Adipocyte (in vitro differentiated cells): ENCODE measurements around the gene HS3ST3B1.

Experiments
- DNase-seq: peaks from one replicate; pipeline ENCODE4 v3.0.0-alpha.2; 2015; ENCODE audit warnings: low read depth
- H3K27me3 ChIP-seq: replicated peaks from 2 replicates; pipeline ENCODE4 v1.7.0; 2013; ENCODE audit warnings: mild to moderate bottlenecking, low read length, moderate library complexity; ENCODE audit not compliant: control insufficient read depth, insufficient read depth
- H3K36me3 ChIP-seq: 2 replicates; pipeline ENCODE4 v1.7.0; 2013; ENCODE audit warnings: low read length, mild to moderate bottlenecking, moderate library complexity; ENCODE audit not compliant: control insufficient read depth, insufficient read depth, severe bottlenecking
- H3K4me1 ChIP-seq: 2 replicates; pipeline ENCODE4 v1.7.0; 2013; ENCODE audit warnings: mild to moderate bottlenecking, low read length, moderate library complexity; ENCODE audit not compliant: control insufficient read depth, insufficient read depth
- H3K4me3 ChIP-seq: 2 replicates; pipeline ENCODE4 v1.7.0; 2013; ENCODE audit warnings: mild to moderate bottlenecking, low read length, moderate library complexity
- H3K9ac ChIP-seq: 2 replicates; pipeline ENCODE4 v1.7.0; 2013; ENCODE audit warnings: mild to moderate bottlenecking, low read length, moderate library complexity
- H3K9me3 ChIP-seq: 2 replicates; pipeline ENCODE4 v1.7.0; 2013; ENCODE audit warnings: mild to moderate bottlenecking, low read length, moderate library complexity; ENCODE audit not compliant: control insufficient read depth

Gene HS3ST3B1

GRCh38 chr17:14361470-14361869, 60.6 kb downstream of the HS3ST3B1 start:
- Histone ChIP-seq H3K9ac (no peak overlapping the region), H3K36me3 (no peaks in the 10 kb centered on the region)
- no peak for DNase-seq

GRCh38 chr17:14361945-14362508, 61.1 kb downstream of the HS3ST3B1 start:
- Histone ChIP-seq H3K9ac (no peak overlapping the region), H3K27me3 (no peaks in the 10 kb centered on the region), H3K4me3 (no peak overlapping the region), H3K4me1 (peaks cover 7% of the 10 kb centered on the region), H3K9me3 (no peaks in the 10 kb centered on the region), H3K36me3 (no peaks in the 10 kb centered on the region)
- DNase-seq, result no peak

More at GRCh38 chr17:14361470-14361869, 60.6 kb downstream of the HS3ST3B1 start:
- H3K4me3 ChIP-seq, result no peak overlapping the region
- peaks cover 7% of the 10 kb centered on the region for H3K4me1 ChIP-seq
- H3K27me3 ChIP-seq, result no peaks in the 10 kb centered on the region
- H3K9me3 ChIP-seq, result no peaks in the 10 kb centered on the region

GRCh38 chr17:14366199-14366598, 65.3 kb downstream of the HS3ST3B1 start:
- Histone ChIP-seq H3K4me3 (no peak overlapping the region), H3K9ac (no peak overlapping the region), H3K4me1 (no peaks in the 10 kb centered on the region), H3K36me3 (no peaks in the 10 kb centered on the region), H3K27me3 (no peaks in the 10 kb centered on the region), H3K9me3 (no peaks in the 10 kb centered on the region)
- no peak for DNase-seq

GRCh38 chr17:14372461-14372860, 71.6 kb downstream of the HS3ST3B1 start:
- H3K4me3 ChIP-seq, result no peak overlapping the region
- DNase-seq, result no peak

GRCh38 chr17:14372905-14373613, 72.2 kb downstream of the HS3ST3B1 start:
- Histone ChIP-seq H3K4me3 (no peak overlapping the region), H3K4me1 (peaks cover 19% of the 10 kb centered on the region), H3K9ac (no peak overlapping the region), H3K36me3 (no peaks in the 10 kb centered on the region), H3K27me3 (no peaks in the 10 kb centered on the region), H3K9me3 (no peaks in the 10 kb centered on the region)
- DNase-seq, result no peak

More at GRCh38 chr17:14372461-14372860, 71.6 kb downstream of the HS3ST3B1 start:
- Histone ChIP-seq H3K4me1 (peaks cover 19% of the 10 kb centered on the region), H3K9me3 (no peaks in the 10 kb centered on the region), H3K36me3 (no peaks in the 10 kb centered on the region), H3K27me3 (no peaks in the 10 kb centered on the region), H3K9ac (no peak overlapping the region)

- Histone ChIP-seq H3K9me3 (no peaks in the 10 kb centered on the region), H3K9ac (no peak overlapping the region), H3K27me3 (no peaks in the 10 kb centered on the region), H3K4me1 (peaks cover 19% of the 10 kb centered on the region), H3K4me3 (no peak overlapping the region), H3K36me3 (no peaks in the 10 kb centered on the region)
- no peak for DNase-seq
Observed at GRCh38 chr17:14373614-14374259, 72.9 kb downstream of the HS3ST3B1 start.

GRCh38 chr17:14374268-14374667, 73.4 kb downstream of the HS3ST3B1 start:
- no peaks in the 10 kb centered on the region for H3K27me3 ChIP-seq
- peaks cover 19% of the 10 kb centered on the region for H3K4me1 ChIP-seq
- no peaks in the 10 kb centered on the region for H3K9me3 ChIP-seq

GRCh38 chr17:14376666-14377065, 75.8 kb downstream of the HS3ST3B1 start:
- H3K4me3 ChIP-seq, result no peak overlapping the region
- H3K27me3 ChIP-seq, result no peaks in the 10 kb centered on the region
- no peak for DNase-seq
- H3K9me3 ChIP-seq, result no peaks in the 10 kb centered on the region
- no peak overlapping the region for H3K9ac ChIP-seq
- H3K36me3 ChIP-seq, result no peaks in the 10 kb centered on the region
- H3K4me1 ChIP-seq, result peaks cover 19% of the 10 kb centered on the region

More at GRCh38 chr17:14374268-14374667, 73.4 kb downstream of the HS3ST3B1 start:
- Histone ChIP-seq H3K9ac (no peak overlapping the region), H3K4me3 (no peak overlapping the region), H3K36me3 (no peaks in the 10 kb centered on the region)
- DNase-seq, result no peak

GRCh38 chr17:14381606-14382005, 80.7 kb downstream of the HS3ST3B1 start:
- DNase-seq, result no peak
- H3K4me1 ChIP-seq, result no peaks in the 10 kb centered on the region
- H3K9ac ChIP-seq, result no peak overlapping the region
- no peaks in the 10 kb centered on the region for H3K27me3 ChIP-seq
- no peak overlapping the region for H3K4me3 ChIP-seq
- H3K9me3 ChIP-seq, result no peaks in the 10 kb centered on the region
- no peaks in the 10 kb centered on the region for H3K36me3 ChIP-seq

- no peak for DNase-seq
- H3K9me3 ChIP-seq, result peaks cover 5% of the 10 kb centered on the region
- H3K4me3 ChIP-seq, result no peak overlapping the region
- H3K4me1 ChIP-seq, result no peaks in the 10 kb centered on the region
- no peaks in the 10 kb centered on the region for H3K36me3 ChIP-seq
- H3K27me3 ChIP-seq, result no peaks in the 10 kb centered on the region
- H3K9ac ChIP-seq, result no peak overlapping the region
Observed at GRCh38 chr17:14387036-14387435, 86.2 kb downstream of the HS3ST3B1 start.

GRCh38 chr17:14389681-14390080, 88.8 kb downstream of the HS3ST3B1 start:
- peaks cover 5% of the 10 kb centered on the region for H3K9me3 ChIP-seq
- H3K36me3 ChIP-seq, result no peaks in the 10 kb centered on the region
- no peak overlapping the region for H3K4me3 ChIP-seq
- DNase-seq, result no peak
- H3K4me1 ChIP-seq, result no peaks in the 10 kb centered on the region
- H3K27me3 ChIP-seq, result no peaks in the 10 kb centered on the region
- H3K9ac ChIP-seq, result no peak overlapping the region
